Stimulated activated CD4-positive, alpha-beta T cell treated with anti-CD3 and anti-CD28 coated beads, Interleukin-4, amount 100 ng/mL, for 1 hour (primary cell): ENCODE data around the gene HNRNPR.
"Not testable (repeated sequence)": the region's sequence is repeated elsewhere in the genome, so short reads cannot be mapped to it uniquely, and the experiment has no call there.

Source experiments
- DNase-seq: peaks from one replicate; pipeline ENCODE4 v3.0.0-alpha.2; 2020

HNRNPR gene

DNA sequence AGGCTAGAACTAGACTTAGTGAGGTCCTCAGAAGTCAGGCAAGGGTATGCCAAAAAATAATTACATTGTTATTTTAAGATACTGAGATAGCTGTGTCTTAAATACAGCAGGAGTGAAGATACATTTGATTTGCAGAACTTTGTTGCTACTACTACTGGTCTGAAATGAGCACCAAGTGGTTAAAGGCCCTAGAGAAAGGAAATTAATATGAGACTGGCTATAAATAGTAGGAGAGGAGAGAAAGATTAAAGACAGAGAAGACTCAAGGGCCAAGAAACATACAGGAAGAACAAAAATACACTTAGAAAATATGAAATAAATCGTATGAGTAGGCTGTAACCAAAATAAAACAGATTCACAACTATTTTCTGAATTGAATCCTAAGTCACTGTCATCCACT lies 21.3 kb downstream of the HNRNPR start:
- no peak for DNase-seq

DNA sequence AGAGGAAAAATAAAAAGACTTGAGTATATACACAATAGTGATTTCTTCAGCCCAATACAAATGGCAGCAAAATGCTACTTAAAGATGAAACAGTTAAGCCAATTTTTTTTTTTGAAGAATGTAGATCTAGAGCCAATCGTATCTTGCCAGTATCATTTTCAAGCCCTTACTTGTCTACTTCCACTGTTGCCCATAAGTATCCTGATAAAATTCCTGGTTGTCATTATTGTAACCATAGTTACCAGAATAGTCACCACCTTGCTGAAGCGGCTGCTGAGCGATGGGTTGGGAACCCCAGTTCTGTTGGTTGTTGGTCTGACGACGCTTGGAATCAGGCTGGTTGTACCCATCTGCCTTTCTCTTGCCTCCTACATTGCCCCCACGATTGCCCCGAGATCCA lies 33.8 kb downstream of the HNRNPR start:
- DNase-seq: not testable (repeated sequence)

DNA sequence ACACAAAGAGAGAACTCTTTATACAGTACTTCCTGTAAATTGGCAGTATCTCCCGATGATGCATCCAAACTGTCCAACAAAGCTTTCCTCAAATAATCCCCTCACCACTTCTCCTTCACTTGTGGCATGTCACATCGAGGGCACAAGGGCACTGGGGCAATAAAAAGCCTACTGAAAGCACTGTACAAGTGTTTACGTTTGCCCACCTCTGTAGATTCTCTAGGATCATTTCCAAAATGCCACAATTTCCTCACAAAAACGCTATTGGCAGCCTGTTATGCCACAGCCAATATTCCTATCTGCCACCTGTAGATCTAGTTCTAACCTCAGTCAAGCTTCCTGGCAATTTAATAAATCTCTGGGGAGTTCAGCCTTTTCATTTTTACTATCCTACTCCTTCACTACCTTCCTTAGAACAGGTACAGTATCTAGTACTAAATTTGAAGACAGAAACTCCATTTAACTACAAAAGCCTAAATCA lies 39.9 kb downstream of the HNRNPR start:
- no peak for DNase-seq

DNA sequence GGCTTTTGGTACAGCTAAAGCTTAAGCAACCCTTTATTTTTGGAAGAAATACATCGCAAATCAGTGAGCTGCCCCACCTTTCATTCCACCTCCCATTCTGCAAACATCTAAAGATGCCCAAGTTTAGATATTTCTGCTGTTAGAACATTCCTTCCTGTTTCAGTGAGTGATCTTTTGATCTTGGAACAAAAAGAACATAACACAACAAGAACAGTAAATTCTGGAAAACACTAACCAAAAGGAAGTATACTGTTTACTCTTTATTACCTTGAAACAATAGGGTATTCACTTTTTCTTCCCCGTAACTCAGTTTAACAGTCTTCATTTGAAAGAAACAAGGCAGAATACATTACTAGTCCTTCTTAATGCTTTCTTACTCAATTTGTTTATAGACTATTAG lies 40.6 kb downstream of the HNRNPR start:
- DNase-seq: no peak

DNA sequence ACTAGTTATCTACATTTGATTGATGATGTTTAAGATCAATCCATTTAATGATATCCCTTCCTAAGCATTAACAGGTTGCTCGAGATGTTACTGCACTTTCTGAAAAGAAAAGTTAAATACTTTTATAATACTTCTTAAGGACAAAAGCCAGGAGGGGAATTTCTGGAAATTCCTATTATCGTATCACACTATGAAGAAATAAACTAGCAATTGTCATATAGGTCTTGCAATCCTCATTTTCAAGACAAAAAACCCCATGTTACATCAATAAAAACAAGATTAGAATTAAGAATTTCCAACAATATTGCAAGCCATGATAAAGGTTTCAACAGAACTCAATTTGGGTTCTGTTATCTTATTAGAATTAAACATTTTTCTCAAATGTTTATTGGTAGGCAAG lies 47.2 kb downstream of the HNRNPR start:
- no peak for DNase-seq

DNA sequence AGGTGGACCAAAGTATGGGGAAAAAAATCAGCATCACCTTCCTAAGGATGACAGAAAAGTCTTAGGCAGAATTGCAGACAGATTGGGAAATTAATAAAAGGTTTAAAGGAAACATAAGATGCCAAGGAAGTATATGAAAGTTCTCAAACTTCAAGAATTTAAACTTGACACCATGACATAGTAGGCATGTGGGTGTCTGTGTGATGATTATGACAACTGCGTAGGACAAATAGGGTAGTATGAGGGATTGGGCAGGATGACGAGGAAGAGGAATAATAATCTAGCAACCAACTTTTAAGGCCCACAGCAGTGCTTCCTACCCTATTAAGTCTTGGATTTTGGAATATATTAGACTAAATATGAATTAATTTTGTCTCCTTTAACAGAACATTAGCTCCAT lies 52.4 kb downstream of the HNRNPR start:
- DNase-seq: no peak

DNA sequence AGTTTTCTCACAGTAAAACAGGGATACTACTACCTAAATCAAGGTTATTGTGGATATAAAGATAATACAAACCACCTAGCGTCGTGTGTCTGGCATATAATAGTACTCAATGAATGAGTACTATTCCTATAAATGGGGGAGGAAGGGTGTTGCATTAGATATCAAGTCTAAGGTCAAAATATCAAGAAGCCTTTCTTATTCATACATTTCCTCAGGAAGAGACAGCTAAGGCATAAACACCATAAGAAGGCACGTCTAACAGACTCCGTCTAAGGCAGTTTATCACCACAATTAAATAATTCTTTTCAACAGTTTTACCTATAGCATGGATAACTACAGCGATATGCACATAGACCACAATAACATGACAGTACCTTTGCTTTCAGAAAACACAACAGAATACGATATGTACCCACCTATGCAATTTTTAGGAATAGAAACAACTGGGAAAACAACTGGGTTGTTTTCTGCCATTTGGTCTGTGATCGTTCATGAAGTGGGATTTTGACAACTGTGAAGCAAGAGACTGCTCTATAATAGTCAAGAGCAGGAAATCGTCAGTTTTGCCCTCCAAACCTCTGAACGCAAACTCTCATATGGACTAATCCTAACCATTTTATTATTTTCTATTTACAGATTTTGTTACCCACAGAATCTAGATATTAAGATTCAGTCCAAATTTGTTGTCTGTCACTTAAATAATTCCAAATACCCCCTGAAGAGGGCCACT lies 53.1 kb downstream of the HNRNPR start:
- no peak for DNase-seq

DNA sequence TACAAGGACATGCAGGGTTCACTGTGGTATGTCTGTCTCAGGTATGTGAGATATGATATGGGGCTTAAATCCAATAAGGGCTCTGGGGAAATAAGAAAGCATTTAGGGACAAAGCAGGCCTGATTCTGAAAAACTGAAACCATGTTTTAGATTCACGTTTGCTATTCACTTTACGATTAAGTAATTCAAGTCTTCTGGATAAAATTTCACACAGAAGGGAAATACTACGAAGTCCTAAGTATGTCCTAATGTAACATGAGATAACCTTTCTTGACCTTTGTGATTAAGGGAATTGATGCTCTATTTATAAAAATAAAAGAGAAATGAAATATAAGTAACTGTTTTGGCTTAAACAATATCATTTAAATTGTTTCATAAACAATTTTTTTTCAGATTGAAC lies 55.4 kb downstream of the HNRNPR start:
- no peak for DNase-seq

DNA sequence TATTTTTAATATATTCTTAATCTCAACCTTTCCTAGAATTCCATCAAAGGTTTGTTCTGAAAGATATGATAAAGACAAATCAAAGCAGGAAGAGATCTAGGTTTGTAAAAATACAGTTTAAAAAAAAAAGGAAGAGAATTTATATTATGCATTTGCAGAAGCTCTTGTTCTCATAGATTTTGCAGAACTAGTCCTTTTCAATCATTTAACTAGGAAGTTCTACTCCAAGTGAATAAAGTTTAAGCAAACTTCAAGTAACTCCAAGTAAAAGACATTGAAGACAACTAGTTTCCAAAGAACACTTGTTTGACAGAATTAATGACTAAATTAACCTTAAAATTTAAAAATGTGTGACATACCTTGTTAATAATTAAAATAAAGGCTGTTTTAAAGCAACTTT lies 55.9 kb downstream of the HNRNPR start:
- no peak for DNase-seq

DNA sequence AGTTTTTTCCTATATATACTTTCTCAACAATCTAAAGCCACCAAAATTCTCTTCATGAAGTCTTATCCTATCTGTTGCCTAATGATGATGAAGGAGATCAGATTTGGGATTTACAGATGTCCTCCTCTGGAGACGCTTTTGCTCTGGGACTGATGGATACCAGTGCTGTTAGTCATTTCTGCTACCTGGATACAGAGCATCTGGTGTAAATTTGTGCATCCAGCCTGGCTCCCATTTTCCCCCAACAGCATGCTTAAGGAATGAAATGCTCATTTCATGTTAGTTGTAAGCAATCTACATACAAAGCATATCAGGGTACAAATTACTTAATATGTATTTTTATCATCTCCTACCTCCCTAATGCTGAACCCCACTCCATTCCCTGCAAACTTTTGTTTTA lies 57.7 kb downstream of the HNRNPR start:
- DNase-seq: no peak

DNA sequence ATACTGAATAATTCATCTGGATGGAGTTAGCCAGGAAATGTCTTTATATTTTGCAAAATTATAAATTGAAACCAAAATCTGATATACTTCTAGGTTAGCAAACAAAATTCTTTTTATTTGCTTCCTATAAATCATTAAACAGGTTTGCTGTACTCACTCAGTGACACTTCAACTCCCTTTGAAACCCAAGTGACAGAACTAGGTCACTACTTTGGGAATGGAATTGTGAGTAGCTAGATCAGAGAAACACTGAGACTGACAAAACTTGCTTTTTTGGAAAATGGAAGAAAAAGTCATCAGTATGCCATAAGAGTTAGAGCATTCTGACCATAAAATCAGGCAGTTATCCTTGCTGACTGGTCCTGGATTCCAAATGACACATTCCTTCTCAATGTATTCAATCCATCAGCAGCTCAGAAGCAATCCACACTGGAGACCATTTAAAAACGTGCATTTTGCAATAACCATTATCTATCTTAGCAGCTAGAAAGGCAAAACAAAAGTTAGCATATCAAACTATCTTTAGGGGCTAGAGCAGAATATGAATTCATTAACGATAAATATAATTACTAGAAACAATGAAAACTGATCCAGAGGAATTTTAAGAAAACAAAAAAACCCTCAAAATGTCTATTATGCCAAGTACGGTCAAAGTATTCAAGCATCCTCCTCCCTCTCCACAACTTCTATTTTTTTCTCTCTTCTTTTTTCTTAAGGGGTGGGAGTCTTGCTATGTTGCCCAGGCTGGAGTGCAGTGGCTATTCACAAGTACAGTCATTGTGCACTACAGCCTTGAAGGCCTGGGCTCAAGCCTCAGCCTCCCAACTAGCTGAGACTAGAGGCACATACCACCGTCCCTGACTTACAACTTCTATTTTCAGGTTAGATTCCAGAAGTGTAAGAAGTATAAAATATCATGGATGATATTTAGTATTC lies 60.1 kb downstream of the HNRNPR start:
- DNase-seq: no peak

DNA sequence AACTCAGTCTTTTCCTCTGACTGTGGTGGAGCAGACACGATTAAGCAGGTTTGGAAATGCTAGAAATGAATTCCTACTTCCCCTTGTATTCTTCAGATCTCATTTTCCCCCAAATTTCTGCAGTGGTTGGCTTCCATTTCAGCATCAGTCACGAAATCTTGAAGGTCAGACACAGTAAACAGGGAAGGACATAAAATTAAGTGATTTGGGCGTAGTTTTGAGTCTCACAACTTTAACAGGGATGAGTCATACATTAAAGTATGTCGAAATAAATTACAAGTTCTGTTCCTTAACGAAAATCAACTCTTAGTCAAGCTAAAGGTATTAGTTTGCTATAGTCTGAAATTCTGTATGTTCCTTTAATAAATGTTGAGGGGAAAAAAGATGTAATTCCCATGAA lies 61.1 kb downstream of the HNRNPR start:
- no peak for DNase-seq

DNA sequence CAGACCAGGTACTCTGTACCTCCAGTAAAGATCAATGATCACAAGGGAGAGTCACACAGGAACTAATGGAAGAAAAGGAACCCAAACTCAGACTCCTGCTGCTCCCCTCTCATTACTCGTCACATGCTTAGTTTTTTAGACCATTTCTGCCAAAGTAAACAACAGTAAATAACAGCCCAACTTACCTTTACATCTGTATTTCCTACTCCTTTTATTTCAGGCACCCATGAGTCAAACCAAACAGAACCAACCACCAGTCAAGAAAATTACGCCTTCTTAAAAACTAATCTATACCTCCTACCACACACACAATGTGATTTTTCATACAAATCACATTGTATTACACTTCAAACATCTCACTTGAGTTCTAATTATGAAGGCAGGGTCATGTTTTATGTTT lies 65.4 kb downstream of the HNRNPR start:
- no peak for DNase-seq

DNA sequence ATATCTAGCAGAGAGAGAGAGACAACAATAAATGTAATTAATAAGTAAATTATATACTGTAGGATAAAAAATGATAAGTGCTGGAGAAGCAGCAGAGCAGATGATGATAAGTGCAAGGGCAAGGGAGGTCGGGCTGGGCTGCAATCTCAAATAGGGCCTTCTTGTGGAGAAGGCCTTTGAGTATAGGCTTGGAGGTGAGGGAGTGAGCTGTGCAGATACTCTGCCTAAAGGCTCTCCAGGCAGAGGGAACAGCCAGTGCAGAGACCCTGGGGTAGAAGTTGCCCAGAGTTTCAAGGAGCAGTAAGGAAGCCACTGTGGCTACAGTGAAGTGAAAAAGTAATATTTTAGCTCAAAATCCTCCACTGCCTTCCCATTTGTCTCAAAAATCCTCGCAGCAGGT lies 67.6 kb downstream of the HNRNPR start:
- no peak for DNase-seq

DNA sequence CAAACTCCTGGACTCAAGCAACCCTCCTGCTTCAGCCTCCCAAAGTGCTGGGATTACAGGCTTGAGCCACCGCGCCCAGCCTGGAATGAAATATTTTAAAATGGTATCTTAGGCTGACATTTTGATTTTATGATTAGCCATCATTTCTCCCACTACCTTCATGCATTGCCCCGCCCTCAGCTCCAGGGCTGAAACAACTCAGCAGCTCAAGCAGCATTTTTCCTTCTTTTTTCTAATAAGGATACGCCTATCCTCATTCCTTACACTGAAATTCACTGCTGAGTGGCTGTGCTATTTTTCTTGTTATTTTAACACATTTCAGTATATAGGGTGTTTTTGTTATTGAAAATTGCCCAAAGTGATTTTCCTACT lies 70.0 kb downstream of the HNRNPR start:
- DNase-seq: no peak

DNA sequence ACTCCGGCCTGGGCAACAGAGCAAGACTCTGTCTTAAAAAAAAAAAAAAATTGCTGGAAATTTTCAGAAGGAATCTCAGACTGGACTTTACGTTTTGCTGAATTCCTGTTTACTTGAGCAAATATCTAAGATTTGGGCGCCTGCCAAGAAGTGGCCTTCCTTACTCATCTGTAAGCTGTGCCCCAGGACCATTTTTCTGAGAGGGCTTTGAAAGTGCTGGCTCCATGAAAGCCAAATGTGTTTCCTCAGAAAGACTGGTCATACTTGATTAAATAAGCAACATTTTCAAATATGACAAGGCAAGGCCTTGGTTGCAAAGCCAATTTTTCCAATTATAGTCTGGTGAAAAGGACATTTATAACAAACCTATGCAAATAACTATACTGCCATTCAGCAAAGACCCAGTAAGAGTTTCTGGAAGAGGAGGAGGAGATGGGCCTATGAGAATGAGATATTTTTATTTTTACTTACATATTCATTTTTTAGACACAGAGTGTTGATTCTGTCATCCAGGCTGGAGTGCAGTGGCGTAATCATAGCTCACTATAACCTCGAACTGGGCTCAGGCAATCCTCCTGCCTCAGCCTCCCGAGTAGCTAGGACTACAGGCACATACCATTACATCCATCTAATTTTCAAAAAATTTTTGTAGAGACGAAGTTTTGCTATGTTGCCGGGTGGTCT lies 70.5 kb downstream of the HNRNPR start:
- no peak for DNase-seq

DNA sequence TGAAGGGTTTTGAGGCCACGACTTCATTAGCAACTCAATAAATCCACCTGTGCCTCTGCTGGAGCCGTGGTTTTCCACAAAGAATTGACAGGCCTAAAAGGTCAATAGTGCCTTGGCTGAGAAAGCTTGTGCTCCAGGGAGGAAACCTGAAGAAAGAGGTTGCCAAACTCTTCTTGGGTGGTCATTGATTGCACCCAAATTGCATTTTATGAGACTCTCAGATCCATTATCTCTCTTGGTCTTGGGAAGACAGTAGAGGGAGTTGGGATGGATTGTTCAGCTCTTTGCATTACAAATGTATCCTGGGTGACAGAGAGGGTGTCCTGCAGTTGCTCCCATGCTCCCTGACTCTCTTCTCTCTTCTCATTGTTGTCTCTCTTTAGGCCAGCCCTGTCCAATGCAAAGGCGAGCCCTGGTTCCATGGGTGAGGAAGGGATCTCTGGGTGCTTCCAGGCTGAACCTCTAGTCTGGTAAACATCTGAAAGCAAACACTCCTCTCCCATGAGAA lies 80.7 kb downstream of the HNRNPR start:
- DNase-seq: no peak

DNA sequence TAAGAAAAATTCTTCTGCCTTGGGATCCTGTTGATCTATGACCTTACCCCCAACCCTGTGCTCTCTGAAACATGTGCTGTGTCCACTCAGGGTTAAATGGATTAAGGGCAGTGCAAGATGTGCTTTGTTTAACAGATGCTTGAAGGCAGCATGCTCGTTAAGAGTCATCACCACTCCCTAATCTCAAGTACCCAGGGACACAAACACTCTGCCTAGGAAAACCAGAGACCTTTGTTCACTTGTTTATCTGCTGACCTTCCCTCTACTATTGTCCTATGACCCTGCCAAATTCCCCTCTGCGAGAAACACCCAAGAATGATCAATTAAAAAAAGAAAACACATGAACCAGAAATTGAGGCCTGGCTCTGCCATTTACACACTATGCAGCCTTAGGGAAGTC lies 86.0 kb downstream of the HNRNPR start:
- not testable (repeated sequence) for DNase-seq

DNA sequence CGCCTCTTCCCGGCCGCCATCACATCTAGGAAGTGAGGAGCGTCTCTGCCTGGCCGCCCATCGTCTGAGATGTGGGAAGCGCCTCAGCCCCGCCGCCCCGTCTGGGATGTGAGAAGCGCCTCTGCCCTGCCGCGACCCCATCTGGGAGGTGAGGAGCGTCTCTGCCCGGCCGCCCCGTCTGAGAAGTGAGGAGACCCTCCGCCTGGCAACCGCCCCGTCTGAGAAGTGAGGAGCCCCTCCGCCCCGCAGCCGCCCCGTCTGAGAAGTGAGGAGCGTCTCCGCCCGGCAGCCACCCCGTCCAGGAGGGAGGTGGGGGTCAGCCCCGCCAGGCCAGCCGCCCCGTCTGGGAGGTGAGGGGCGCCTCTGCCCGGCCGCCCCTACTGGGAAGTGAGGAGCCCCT lies 86.7 kb downstream of the HNRNPR start:
- DNase-seq: not testable (repeated sequence)
